Measurements from ENCODE around the gene CST6.
"Not testable (repeated sequence)": the region's sequence is repeated elsewhere in the genome, so short reads cannot be mapped to it uniquely, and the experiment has no call there.

DNA sequence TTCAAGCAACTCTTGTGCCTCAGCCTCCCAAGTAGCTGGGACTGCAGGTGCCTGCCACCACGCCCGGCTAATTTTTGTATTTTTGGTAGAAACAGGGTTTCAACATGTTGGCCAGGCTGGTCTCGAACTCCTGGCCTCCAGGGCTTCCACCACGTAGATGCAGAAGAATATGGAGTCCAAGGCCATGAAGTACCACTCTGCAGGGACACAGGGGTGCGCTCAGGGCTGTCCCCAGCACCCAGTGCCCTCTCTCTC lies 11.3 kb downstream of the CST6 start:
- TF ChIP-seq, protein P1, sequence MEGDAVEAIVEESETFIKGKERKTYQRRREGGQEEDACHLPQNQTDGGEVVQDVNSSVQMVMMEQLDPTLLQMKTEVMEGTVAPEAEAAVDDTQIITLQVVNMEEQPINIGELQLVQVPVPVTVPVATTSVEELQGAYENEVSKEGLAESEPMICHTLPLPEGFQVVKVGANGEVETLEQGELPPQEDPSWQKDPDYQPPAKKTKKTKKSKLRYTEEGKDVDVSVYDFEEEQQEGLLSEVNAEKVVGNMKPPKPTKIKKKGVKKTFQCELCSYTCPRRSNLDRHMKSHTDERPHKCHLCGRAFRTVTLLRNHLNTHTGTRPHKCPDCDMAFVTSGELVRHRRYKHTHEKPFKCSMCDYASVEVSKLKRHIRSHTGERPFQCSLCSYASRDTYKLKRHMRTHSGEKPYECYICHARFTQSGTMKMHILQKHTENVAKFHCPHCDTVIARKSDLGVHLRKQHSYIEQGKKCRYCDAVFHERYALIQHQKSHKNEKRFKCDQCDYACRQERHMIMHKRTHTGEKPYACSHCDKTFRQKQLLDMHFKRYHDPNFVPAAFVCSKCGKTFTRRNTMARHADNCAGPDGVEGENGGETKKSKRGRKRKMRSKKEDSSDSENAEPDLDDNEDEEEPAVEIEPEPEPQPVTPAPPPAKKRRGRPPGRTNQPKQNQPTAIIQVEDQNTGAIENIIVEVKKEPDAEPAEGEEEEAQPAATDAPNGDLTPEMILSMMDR (IDR thresholded peaks at IDR 0.05) = not testable (repeated sequence)
- not testable (repeated sequence) for TF ChIP-seq POLR2AphosphoS5, POLR2A (IDR thresholded peaks at IDR 0.05)

All from prostate gland (tissue), 2 donors.